Gastroesophageal sphincter (tissue), 4 donors: ENCODE measurements around the gene PABPC3. TPM values are rescaled to one million over a fixed set of nuclear protein-coding genes. Genes with fewer than 3 reads are reported as not detected.

ENCODE experiments used
- ATAC-seq: fragments of 150-250 bp; one replicate; pipeline ENCODE4 v1.9.1; 2016; ENCODE audit warnings: mild to moderate bottlenecking, moderate library complexity
- H3K27ac ChIP-seq, 4 donors: fragments of 200-600 bp; sonication (generic) in 3 of 4; 1 replicate in 3 of 4; 2 replicates in 1 of 4; pipeline ENCODE4 v1.5.1; 2016 to 2019
- H3K27me3 ChIP-seq: fragments of 200-600 bp; sonication (generic); one replicate; pipeline ENCODE4 v1.5.1; 2019
- H3K36me3 ChIP-seq, 2 donors: fragments of 200-600 bp; sonication (generic); one replicate each; pipeline ENCODE4 v1.5.1; 2019; ENCODE audit warnings: control low read depth in 1 of 2
- H3K4me1 ChIP-seq, 3 donors: fragments of 200-600 bp; sonication (generic); 1 replicate in 2 of 3; 2 replicates in 1 of 3; pipeline ENCODE4 v1.5.1; 2016 to 2019; ENCODE audit warnings: control low read depth in 2 of 3
- H3K4me3 ChIP-seq, 2 donors: fragments of 200-600 bp; sonication (generic); one replicate each; pipeline ENCODE4 v1.5.1; 2019; ENCODE audit warnings: mild to moderate bottlenecking in 1 of 2, moderate library complexity in 1 of 2
- H3K9me3 ChIP-seq, 3 donors: fragments of 200-600 bp; sonication (generic); one replicate each; pipeline ENCODE4 v1.5.1; 2017 to 2019; ENCODE audit warnings: control low read depth in 2 of 3
- EP300 ChIP-seq: sonication (generic); formaldehyde crosslinking; IDR thresholded peaks from one replicate; pipeline ENCODE4 v1.6.1; 2017; ENCODE audit warnings: antibody characterized with exemption, mild to moderate bottlenecking
- POLR2A ChIP-seq, 2 donors: fragments of 450-650 bp; IDR thresholded peaks; one replicate each; pipeline ENCODE4 v1.6.1; 2017; ENCODE audit warnings: antibody characterized with exemption in 2 of 2, mild to moderate bottlenecking in 2 of 2, moderate library complexity in 1 of 2
- POLR2AphosphoS5 ChIP-seq: sonication (generic); formaldehyde crosslinking; IDR thresholded peaks from one replicate; pipeline ENCODE4 v1.6.1; 2017; ENCODE audit warnings: antibody characterized with exemption
- WGBS, 2 donors: methylation state at CpG; one replicate each; pipeline ENCODE4 v1.1.5; 2018; ENCODE audit warnings: low coverage in 1 of 2; 5-methylcytosine and 5-hydroxymethylcytosine counted together
- total RNA-seq, 4 donors: library from RNA; depleted of rRNA; stranded (reverse); fragments of >200 nt; gene quantifications; one replicate each; pipeline ENCODE4 v1.1.0, GENCODE V29; 2016
- TF ChIP-seq, protein P1 (sequence below), 4 experiments: fragments of 200-600 bp in 2 of 4; fragments of 450-650 bp in 2 of 4; sonication (generic) in 1 of 4; IDR thresholded peaks; one replicate each; pipeline ENCODE4 v1.5.1; 2017 to 2019; ENCODE audit warnings: antibody characterized with exemption in 4 of 4, mild to moderate bottlenecking in 2 of 4, moderate library complexity in 2 of 4

PABPC3 gene
- total RNA-seq, 4 donors from 2014 or later: 0.19 TPM; not detected in 3

DNA sequence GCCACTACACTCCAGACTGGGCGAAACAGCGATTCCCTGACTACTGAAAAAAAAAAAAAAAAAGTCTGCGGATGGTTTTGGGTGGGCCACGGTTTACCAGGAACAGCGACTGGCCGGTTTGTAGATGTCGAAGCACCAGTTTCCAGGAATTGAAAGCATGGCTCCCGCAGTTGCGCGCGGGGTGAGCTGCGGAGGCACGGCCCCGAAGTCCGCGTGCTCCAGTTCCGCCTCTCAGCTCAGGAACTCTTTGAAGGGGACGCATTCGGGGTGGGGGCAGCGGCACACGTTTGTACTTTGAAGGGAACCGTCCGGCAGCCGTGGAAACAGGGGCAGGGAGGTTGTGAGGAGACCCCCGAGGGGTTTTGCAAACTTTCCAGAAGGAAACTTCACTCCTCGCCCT is 27.1 kb upstream of the PABPC3 start:
- no peak overlapping the region for H3K4me3 ChIP-seq
- H3K36me3 ChIP-seq: no peaks in the 10 kb centered on the region
- WGBS, 2 donors: 85 to 88% methylated on average over 13 to 24 of the region's 26 CpGs
- TF ChIP-seq EP300: no peak
- no peak for TF ChIP-seq POLR2A (IDR thresholded peaks at IDR 0.05)
- no peak for TF ChIP-seq POLR2AphosphoS5
- TF ChIP-seq, protein P1, sequence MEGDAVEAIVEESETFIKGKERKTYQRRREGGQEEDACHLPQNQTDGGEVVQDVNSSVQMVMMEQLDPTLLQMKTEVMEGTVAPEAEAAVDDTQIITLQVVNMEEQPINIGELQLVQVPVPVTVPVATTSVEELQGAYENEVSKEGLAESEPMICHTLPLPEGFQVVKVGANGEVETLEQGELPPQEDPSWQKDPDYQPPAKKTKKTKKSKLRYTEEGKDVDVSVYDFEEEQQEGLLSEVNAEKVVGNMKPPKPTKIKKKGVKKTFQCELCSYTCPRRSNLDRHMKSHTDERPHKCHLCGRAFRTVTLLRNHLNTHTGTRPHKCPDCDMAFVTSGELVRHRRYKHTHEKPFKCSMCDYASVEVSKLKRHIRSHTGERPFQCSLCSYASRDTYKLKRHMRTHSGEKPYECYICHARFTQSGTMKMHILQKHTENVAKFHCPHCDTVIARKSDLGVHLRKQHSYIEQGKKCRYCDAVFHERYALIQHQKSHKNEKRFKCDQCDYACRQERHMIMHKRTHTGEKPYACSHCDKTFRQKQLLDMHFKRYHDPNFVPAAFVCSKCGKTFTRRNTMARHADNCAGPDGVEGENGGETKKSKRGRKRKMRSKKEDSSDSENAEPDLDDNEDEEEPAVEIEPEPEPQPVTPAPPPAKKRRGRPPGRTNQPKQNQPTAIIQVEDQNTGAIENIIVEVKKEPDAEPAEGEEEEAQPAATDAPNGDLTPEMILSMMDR (IDR thresholded peaks at IDR 0.05): no peak
- peaks cover 45% of the 10 kb centered on the region for H3K27me3 ChIP-seq
- no peak for ATAC-seq
- H3K27ac ChIP-seq: no peak overlapping the region
- no peaks in the 10 kb centered on the region for H3K4me1 ChIP-seq
- H3K9me3 ChIP-seq: no peaks in the 10 kb centered on the region

GRCh38 chr13:25069236-25069635 is 26.7 kb upstream of the PABPC3 start:
- ATAC-seq: no peak
- TF ChIP-seq POLR2AphosphoS5: no peak
- TF ChIP-seq, protein P1 (IDR thresholded peaks at IDR 0.05): no peak
- TF ChIP-seq EP300: no peak
- TF ChIP-seq POLR2A (IDR thresholded peaks at IDR 0.05): no peak
- H3K9me3 ChIP-seq: no peaks in the 10 kb centered on the region
- no CpG with 5 or more reads among the region's 21 CpGs for WGBS, 2 donors
- no peak overlapping the region for H3K4me3 ChIP-seq
- H3K27ac ChIP-seq: no peak overlapping the region
- H3K36me3 ChIP-seq: no peaks in the 10 kb centered on the region
- H3K4me1 ChIP-seq: no peaks in the 10 kb centered on the region
- H3K27me3 ChIP-seq: peaks cover 45% of the 10 kb centered on the region

GRCh38 chr13:25069911-25070310 is 26.0 kb upstream of the PABPC3 start:
- no peak for ATAC-seq
- H3K36me3 ChIP-seq: no peaks in the 10 kb centered on the region
- H3K27me3 ChIP-seq: peaks cover 45% of the 10 kb centered on the region
- 57 to 79% methylated on average over 2 to 8 of the region's 8 CpGs for WGBS, 2 donors
- no peaks in the 10 kb centered on the region for H3K4me1 ChIP-seq
- no peak overlapping the region for H3K4me3 ChIP-seq
- TF ChIP-seq, protein P1 (IDR thresholded peaks at IDR 0.05): no peak
- TF ChIP-seq POLR2A (IDR thresholded peaks at IDR 0.05): no peak
- no peak for TF ChIP-seq POLR2AphosphoS5
- no peak for TF ChIP-seq EP300
- H3K9me3 ChIP-seq: no peaks in the 10 kb centered on the region
- no peak overlapping the region for H3K27ac ChIP-seq

- 54 to 60% methylated on average over 2 of the region's 2 CpGs for WGBS, 2 donors
- no peak for TF ChIP-seq POLR2A (IDR thresholded peaks at IDR 0.05)
- no peak for TF ChIP-seq EP300
- TF ChIP-seq, protein P1 (IDR thresholded peaks at IDR 0.05): no peak
- no peak for TF ChIP-seq POLR2AphosphoS5
- H3K9me3 ChIP-seq: no peaks in the 10 kb centered on the region
Measured at GRCh38 chr13:25080773-25081172, 15.2 kb upstream of the PABPC3 start.

GRCh38 chr13:25084096-25084495 is 11.8 kb upstream of the PABPC3 start:
- Histone ChIP-seq H3K27me3 (no peaks in the 10 kb centered on the region), H3K27ac (no peak overlapping the region), H3K9me3 (no peaks in the 10 kb centered on the region), H3K36me3 (no peaks in the 10 kb centered on the region), H3K4me3 (no peak overlapping the region), H3K4me1 (no peaks in the 10 kb centered on the region)
- no peak for ATAC-seq
- TF ChIP-seq POLR2AphosphoS5 (no peak), EP300 (no peak), POLR2A (IDR thresholded peaks at IDR 0.05) (no peak)
- TF ChIP-seq, protein P1 (IDR thresholded peaks at IDR 0.05): no peak
- WGBS, 2 donors: 88 to 93% methylated on average over 1 of the region's 1 CpG

More at GRCh38 chr13:25080773-25081172, 15.2 kb upstream of the PABPC3 start:
- Histone ChIP-seq H3K4me1 (no peaks in the 10 kb centered on the region), H3K36me3 (no peaks in the 10 kb centered on the region), H3K4me3 (no peak overlapping the region), H3K27me3 (peaks cover 6% of the 10 kb centered on the region), H3K27ac (no peak overlapping the region)
- ATAC-seq: no peak
